ENCODE data around the gene MICB. TPM values are rescaled to one million over a fixed set of nuclear protein-coding genes. Genes with fewer than 3 reads are reported as not detected.

MICB gene
- total RNA-seq, 1 donor from 2014 or later = 1.1 TPM

DNA sequence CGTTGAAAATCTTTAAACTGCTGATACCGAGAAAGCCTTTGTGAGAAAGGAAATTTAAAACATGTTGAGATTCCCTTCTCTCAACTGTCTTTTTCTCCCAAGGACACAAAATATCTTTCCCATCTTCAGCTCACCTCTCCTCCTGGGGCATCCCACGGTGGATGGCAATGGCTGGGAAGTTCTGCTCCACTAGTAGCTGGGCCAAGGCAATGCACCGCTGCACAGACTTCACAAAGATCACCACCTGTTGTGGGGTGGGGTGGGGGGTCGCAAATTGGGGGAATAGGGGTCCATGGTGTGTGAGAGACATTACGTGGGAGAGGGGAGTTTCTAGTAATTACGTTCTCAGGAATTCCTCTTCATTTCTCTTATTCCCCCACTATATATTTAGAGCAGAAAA lies 33.2 kb downstream of the MICB start:
- intact Hi-C loops (cut with micrococcal nuclease) = no loop called here
- DNase-seq = no peak
- Histone ChIP-seq H3K27me3 (ENCODE audit: low read depth) (no peaks in the 10 kb centered on the region), H3K4me3 (no peak overlapping the region), H3K27ac (replicated peaks) (no peak overlapping the region), H3K36me3 (peaks cover 68% of the 10 kb centered on the region), H3K4me1 (peaks cover 37% of the 10 kb centered on the region), H3K9me3 (replicated peaks) (no peaks in the 10 kb centered on the region)
- TF ChIP-seq, protein P1, sequence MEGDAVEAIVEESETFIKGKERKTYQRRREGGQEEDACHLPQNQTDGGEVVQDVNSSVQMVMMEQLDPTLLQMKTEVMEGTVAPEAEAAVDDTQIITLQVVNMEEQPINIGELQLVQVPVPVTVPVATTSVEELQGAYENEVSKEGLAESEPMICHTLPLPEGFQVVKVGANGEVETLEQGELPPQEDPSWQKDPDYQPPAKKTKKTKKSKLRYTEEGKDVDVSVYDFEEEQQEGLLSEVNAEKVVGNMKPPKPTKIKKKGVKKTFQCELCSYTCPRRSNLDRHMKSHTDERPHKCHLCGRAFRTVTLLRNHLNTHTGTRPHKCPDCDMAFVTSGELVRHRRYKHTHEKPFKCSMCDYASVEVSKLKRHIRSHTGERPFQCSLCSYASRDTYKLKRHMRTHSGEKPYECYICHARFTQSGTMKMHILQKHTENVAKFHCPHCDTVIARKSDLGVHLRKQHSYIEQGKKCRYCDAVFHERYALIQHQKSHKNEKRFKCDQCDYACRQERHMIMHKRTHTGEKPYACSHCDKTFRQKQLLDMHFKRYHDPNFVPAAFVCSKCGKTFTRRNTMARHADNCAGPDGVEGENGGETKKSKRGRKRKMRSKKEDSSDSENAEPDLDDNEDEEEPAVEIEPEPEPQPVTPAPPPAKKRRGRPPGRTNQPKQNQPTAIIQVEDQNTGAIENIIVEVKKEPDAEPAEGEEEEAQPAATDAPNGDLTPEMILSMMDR (IDR thresholded peaks at IDR 0.05; ENCODE audit: borderline replicate concordance) = no peak

DNA sequence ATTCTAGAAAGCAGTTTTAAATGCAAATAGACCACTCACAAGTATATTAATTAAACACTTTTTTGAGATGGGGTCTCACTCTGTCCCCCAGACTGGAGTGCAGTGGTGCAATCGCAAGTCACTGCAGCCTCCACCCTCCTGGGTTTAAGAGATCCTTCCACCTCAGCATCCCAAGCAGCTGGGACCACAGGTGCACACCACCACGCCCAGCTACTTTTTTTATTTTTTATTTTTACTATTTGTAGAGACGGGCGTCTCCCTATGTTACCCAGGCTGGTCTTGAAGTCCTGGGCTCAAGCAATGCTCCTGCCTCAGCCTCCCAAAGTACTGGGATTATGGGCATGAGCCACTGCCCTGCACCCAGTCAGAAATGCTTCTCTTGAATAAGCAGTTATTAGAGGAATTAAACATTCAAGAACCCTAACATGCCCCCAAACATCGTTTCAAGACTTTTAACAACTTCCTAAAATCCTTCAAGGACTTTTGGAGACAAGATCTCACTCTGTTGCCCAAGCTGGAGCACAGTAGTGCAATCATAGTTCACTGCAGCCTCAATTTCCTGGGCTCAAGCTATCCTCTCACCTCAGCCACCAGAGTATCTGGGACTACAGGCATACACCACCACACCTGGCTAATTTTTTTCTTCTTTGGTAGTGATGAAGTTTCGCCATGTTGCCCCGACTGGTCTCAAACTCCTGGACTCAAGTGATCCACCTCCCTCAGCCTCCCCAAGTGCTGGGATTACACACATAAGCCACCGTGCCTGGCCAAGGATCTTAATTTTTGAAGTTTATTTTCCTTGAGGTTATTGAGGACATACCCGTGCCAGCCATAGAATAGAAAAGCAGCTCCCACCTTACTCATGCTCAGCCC lies 34.1 kb downstream of the MICB start:
- peak overlapping the region; percentile 58 for H3K27ac ChIP-seq (replicated peaks)

DNA sequence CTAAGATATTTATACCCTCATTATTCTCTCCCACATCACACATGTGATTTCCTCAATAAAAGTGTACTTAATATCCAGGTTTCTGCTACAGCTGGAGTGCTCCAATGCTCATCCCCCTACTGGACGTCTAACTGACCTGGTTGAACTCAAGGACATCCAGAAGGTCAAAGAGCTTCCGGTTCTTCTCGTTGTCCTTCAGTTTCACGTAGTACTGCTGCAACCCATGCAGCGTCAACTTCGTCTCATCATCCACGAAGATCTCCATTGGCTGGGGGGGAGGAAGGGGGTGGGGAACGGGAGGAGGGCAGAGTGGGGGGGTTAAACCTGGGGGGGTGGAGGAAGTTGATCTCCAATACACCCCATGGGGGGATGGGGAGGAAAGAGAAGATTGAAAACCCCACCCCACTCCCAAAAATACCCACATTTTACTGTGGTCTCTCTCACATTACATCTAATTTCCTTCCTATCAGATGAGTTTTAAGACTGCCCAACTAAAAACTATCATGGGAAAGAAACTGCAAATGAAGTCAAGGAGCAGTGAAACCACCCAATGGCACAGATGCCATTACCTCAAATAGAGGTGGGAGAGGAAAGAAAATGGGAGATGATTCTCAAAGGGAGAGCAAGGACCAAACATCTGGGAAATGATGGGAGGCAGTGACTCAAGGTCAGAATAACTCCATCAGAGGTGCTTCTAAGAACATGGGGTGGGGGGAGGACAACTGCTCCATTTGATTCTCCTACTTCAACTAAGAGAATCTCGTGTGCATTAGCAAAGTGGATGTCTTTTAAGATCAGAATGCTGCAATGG lies 34.9 kb downstream of the MICB start:
- TF ChIP-seq, protein P1 (IDR thresholded peaks at IDR 0.05; ENCODE audit: borderline replicate concordance) = no peak
- intact Hi-C loops (cut with micrococcal nuclease) = no loop called here
- peaks cover 85% of the 10 kb centered on the region for H3K36me3 ChIP-seq

More for the DNA sequence above, 34.1 kb downstream of the MICB start:
- peaks cover 41% of the 10 kb centered on the region for H3K4me1 ChIP-seq
- intact Hi-C loops (cut with micrococcal nuclease) = no loop called here
- TF ChIP-seq, protein P1 (IDR thresholded peaks at IDR 0.05; ENCODE audit: borderline replicate concordance) = no peak
- H3K9me3 ChIP-seq (replicated peaks) = no peaks in the 10 kb centered on the region
- peaks cover 76% of the 10 kb centered on the region for H3K36me3 ChIP-seq
- no peaks in the 10 kb centered on the region for H3K27me3 ChIP-seq (ENCODE audit: low read depth)
- no peak for DNase-seq
- H3K4me3 ChIP-seq = no peak overlapping the region

DNA sequence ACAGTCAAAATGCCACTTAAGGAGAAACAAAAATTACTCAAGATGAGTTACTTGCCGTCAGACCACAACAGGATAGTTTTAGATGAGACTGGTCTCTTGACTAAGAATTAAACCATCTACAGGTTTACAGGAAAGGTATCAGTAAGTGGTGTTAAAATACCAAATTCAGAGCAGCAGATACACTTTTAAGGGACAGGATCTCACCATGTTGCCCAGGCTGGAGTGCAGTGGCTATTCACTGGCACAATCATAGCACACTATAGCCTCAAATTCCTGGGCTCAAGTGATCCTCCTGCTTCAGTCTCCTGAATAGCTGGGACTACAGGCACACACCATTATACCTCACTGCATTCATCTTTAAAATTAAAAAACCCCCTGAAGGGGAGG lies 35.5 kb downstream of the MICB start:
- intact Hi-C loops (cut with micrococcal nuclease) = no loop called here
- Histone ChIP-seq H3K27me3 (ENCODE audit: low read depth) (no peaks in the 10 kb centered on the region), H3K4me3 (no peak overlapping the region), H3K4me1 (peaks cover 53% of the 10 kb centered on the region), H3K36me3 (peaks cover 91% of the 10 kb centered on the region), H3K27ac (replicated peaks) (peak overlapping the region; percentile 58), H3K9me3 (replicated peaks) (no peaks in the 10 kb centered on the region)
- TF ChIP-seq, protein P1 (IDR thresholded peaks at IDR 0.05; ENCODE audit: borderline replicate concordance) = no peak
- DNase-seq = no peak

More for the DNA sequence above, 34.9 kb downstream of the MICB start:
- H3K27me3 ChIP-seq (ENCODE audit: low read depth) = no peaks in the 10 kb centered on the region
- DNase-seq = no peak
- H3K4me1 ChIP-seq = peaks cover 47% of the 10 kb centered on the region
- no peaks in the 10 kb centered on the region for H3K9me3 ChIP-seq (replicated peaks)
- H3K27ac ChIP-seq (replicated peaks) = peak overlapping the region; percentile 58
- no peak overlapping the region for H3K4me3 ChIP-seq

DNA sequence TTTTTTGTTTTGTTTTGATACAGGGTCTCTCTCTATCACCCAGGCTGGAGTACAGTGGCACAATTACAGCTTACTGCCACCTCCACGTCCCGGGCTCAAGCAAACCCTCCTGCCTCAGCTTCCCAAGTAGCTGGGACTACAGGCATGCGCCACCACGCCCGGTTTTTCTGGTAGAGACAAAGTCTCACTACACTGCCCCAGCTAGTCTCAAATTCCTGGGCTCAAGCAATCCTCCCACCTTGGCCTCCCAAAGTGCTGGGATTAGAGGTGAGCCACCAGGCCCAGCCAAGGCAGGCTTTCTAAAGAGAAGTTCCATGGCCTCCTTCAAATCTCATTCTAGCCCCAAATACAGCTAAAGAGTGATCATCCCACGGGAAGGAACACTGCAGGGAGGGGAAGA lies 36.1 kb downstream of the MICB start:
- Histone ChIP-seq H3K9me3 (replicated peaks) (no peaks in the 10 kb centered on the region), H3K27me3 (ENCODE audit: low read depth) (no peaks in the 10 kb centered on the region), H3K27ac (replicated peaks) (no peak overlapping the region), H3K4me3 (no peak overlapping the region), H3K4me1 (peaks cover 59% of the 10 kb centered on the region), H3K36me3 (peaks cover 97% of the 10 kb centered on the region)
- DNase-seq = no peak
- TF ChIP-seq, protein P1 (IDR thresholded peaks at IDR 0.05; ENCODE audit: borderline replicate concordance) = no peak
- intact Hi-C loops (cut with micrococcal nuclease) = no loop called here

Data from left ventricle myocardium inferior (tissue), 1 donor.